Activated T-cell treated with anti-CD3 and anti-CD28 coated beads, Interleukin-2, amount 50 U/mL, for 1 hour (primary cell): Measurements from ENCODE around the gene FFAR3.

Source experiments
- DNase-seq: peaks from one replicate; pipeline ENCODE4 v3.0.0-alpha.2; 2020

The FFAR3 gene

GRCh38 chr19:35331551-35332214, 26.6 kb upstream of the FFAR3 start:
- DNase-seq: no peak

- peak; percentile 29 for DNase-seq
These were observed 25.4 kb upstream of the FFAR3 start for GRCh38 chr19:35332817-35333216.

- no peak for DNase-seq
These were observed 24.0 kb upstream of the FFAR3 start for GRCh38 chr19:35334144-35334753.

GRCh38 chr19:35336166-35336955, 21.9 kb upstream of the FFAR3 start:
- DNase-seq: no peak

- DNase-seq: no peak
These were observed 20.9 kb upstream of the FFAR3 start for GRCh38 chr19:35337097-35337983.

GRCh38 chr19:35337984-35338296, 20.3 kb upstream of the FFAR3 start:
- DNase-seq: no peak

GRCh38 chr19:35340431-35340830, 17.8 kb upstream of the FFAR3 start:
- DNase-seq: no peak

GRCh38 chr19:35341006-35341405, 17.3 kb upstream of the FFAR3 start:
- DNase-seq: no peak

- no peak for DNase-seq
These were observed 16.6 kb upstream of the FFAR3 start for GRCh38 chr19:35341565-35342225.

GRCh38 chr19:35342430-35342829, 15.8 kb upstream of the FFAR3 start:
- DNase-seq: no peak

- DNase-seq: peak; percentile 8
These were observed 13.7 kb upstream of the FFAR3 start for GRCh38 chr19:35344511-35345031.

GRCh38 chr19:35345671-35346111, 12.6 kb upstream of the FFAR3 start:
- peak; percentile 14 for DNase-seq

- DNase-seq: peak; percentile 69
These were observed 11.8 kb upstream of the FFAR3 start for GRCh38 chr19:35346193-35347052.

GRCh38 chr19:35347171-35347929, 10.9 kb upstream of the FFAR3 start, which contains the start of gene FFAR1:
Gene FFAR1, plus strand, starts transcription at chr19:35347902. Its CDS starts 3,650 bp downstream, at chr19:35351552.
- peak; percentile 47 for DNase-seq

GRCh38 chr19:35347930-35348298, 10.3 kb upstream of the FFAR3 start:
- peak; percentile 21 for DNase-seq

- DNase-seq: peak; percentile 11
These were observed 9.2 kb upstream of the FFAR3 start for GRCh38 chr19:35348911-35349611.

- peak; percentile 9 for DNase-seq
These were observed 8.4 kb upstream of the FFAR3 start for GRCh38 chr19:35349614-35350521.

- peak; percentile 14 for DNase-seq
These were observed 7.7 kb upstream of the FFAR3 start for GRCh38 chr19:35350591-35350990.
